Sciatic nerve (tissue), 2 donors: ENCODE data around the gene GFM1. TPM values are rescaled to one million over a fixed set of nuclear protein-coding genes. Genes with fewer than 3 reads are reported as not detected.

Experiments
- ATAC-seq: fragments of 200-7000 bp; cut with Tn5 transposase; one replicate; pipeline ENCODE4 v1.9.1; 2020; ENCODE audit warnings: mild to moderate bottlenecking, moderate library complexity
- DNase-seq: peaks from one replicate; pipeline ENCODE4 v3.0.0-alpha.2; 2020; ENCODE audit warnings: low spot score
- intact Hi-C: fragments of 100-400 bp; cut with DNase I; formaldehyde crosslinking; loops from one replicate; pipeline ENCODE4 v1.14.2; 2022
- total RNA-seq: library from RNA; stranded (reverse); fragmentation: NEBNext Ultra II Directional; extraction: Animal tissue kit (Norgen Biotek cat#: 25700); gene quantifications from one replicate; pipeline ENCODE4 v1.2.1, GENCODE V29; 2021
- donor health status: DM: no; HTN: no; CAD: no.
- donor health status: DM: no; HTN: no; CAD: no.

Gene GFM1
- 41.2 TPM for total RNA-seq

- DNase-seq, result peak; percentile 93
- intact Hi-C loops, result no loop called here
- ATAC-seq, result peak; percentile 98
Measured at GRCh38 chr3:158644345-158644908, at the start of gene GFM1. GFM1 (plus strand) TSS chr3:158644527; CDS start chr3:158644635, 108 bp downstream.

- intact Hi-C loops, result no loop called here
- DNase-seq, result no peak
- ATAC-seq, result no peak
Measured at GRCh38 chr3:158600787-158601186, 43.5 kb upstream of the GFM1 start.

- DNase-seq, result no peak
- intact Hi-C loops, result no loop called here
- ATAC-seq, result no peak
Measured at GRCh38 chr3:158602227-158602626, 42.1 kb upstream of the GFM1 start.

- no peak for DNase-seq
- intact Hi-C loops, result no loop called here
Measured at GRCh38 chr3:158617982-158618875, 26.1 kb upstream of the GFM1 start.

GRCh38 chr3:158625881-158626280, 18.4 kb upstream of the GFM1 start:
- no peak for ATAC-seq
- DNase-seq, result no peak
- intact Hi-C loops, result no loop called here

More at GRCh38 chr3:158617982-158618875, 26.1 kb upstream of the GFM1 start:
- ATAC-seq, result no peak

- DNase-seq, result no peak
Measured at GRCh38 chr3:158631981-158632380, 12.3 kb upstream of the GFM1 start.

GRCh38 chr3:158640646-158641045, 3.7 kb upstream of the GFM1 start:
- intact Hi-C loops, result no loop called here
- no peak for DNase-seq
- no peak for ATAC-seq

More at GRCh38 chr3:158631981-158632380, 12.3 kb upstream of the GFM1 start:
- intact Hi-C loops, result no loop called here
- no peak for ATAC-seq

- no peak for DNase-seq
- intact Hi-C loops, result no loop called here
- ATAC-seq, result no peak
Measured at GRCh38 chr3:158642005-158642404, 2.3 kb upstream of the GFM1 start.

GRCh38 chr3:158642474-158643210, 1.7 kb upstream of the GFM1 start:
- DNase-seq, result no peak
- ATAC-seq, result no peak
- intact Hi-C loops, result no loop called here

GRCh38 chr3:158649791-158650190, 5.5 kb downstream of the GFM1 start:
- DNase-seq (no peak), ATAC-seq (no peak)
- intact Hi-C loops, result no loop called here

- intact Hi-C loops, result no loop called here
- no peak for ATAC-seq
- DNase-seq, result no peak
Measured at GRCh38 chr3:158651192-158651591, 6.9 kb downstream of the GFM1 start.

GRCh38 chr3:158652463-158652862, 8.1 kb downstream of the GFM1 start:
- no peak for ATAC-seq
- no peak for DNase-seq
- intact Hi-C loops, result no loop called here

GRCh38 chr3:158658889-158659288, 14.6 kb downstream of the GFM1 start:
- DNase-seq (no peak), ATAC-seq (no peak)
- intact Hi-C loops, result no loop called here

GRCh38 chr3:158659454-158660237, 15.3 kb downstream of the GFM1 start:
- intact Hi-C loops, result no loop called here

GRCh38 chr3:158660711-158661110, 16.4 kb downstream of the GFM1 start:
- intact Hi-C loops, result no loop called here
- no peak for ATAC-seq
- no peak for DNase-seq

More at GRCh38 chr3:158659454-158660237, 15.3 kb downstream of the GFM1 start:
- DNase-seq (no peak), ATAC-seq (peak; percentile 79)

- intact Hi-C loops, result no loop called here
- no peak for DNase-seq
- ATAC-seq, result no peak
Measured at GRCh38 chr3:158663246-158663645, 18.9 kb downstream of the GFM1 start.

GRCh38 chr3:158663832-158664231, 19.5 kb downstream of the GFM1 start:
- DNase-seq (no peak), ATAC-seq (no peak)
- intact Hi-C loops, result no loop called here

GRCh38 chr3:158666416-158666815, 22.1 kb downstream of the GFM1 start:
- no peak for ATAC-seq
- intact Hi-C loops, result no loop called here
- DNase-seq, result no peak

- intact Hi-C loops, result no loop called here
- ATAC-seq, result peak; percentile 74
Measured at GRCh38 chr3:158668506-158668905, 24.2 kb downstream of the GFM1 start.

More at GRCh38 chr3:158668506-158668905, 24.2 kb downstream of the GFM1 start:
- no peak for DNase-seq
